DOHH2 (cell line): ENCODE data around the gene RIPK4.

Experiments used
- H3F3A ChIP-seq: fragments of 200-600 bp; sonication (generic), shearing (Covaris generic); 2 replicates; pipeline ENCODE4 v1.6.0; 2016; ENCODE audit warnings: antibody characterized with exemption, mild to moderate bottlenecking; ENCODE audit not compliant: control insufficient read depth, insufficient read depth
- H3K27ac ChIP-seq: fragments of 200-600 bp; sonication (generic); 2 replicates; pipeline ENCODE4 v1.5.1; 2014; ENCODE audit warnings: low read depth, mild to moderate bottlenecking, low read length, moderate library complexity
- H3K27me3 ChIP-seq: fragments of 200-600 bp; sonication (generic); 2 replicates; pipeline ENCODE4 v1.6.1; 2014; ENCODE audit warnings: mild to moderate bottlenecking, low read length, mixed read lengths; ENCODE audit not compliant: control insufficient read depth
- H3K36me3 ChIP-seq: fragments of 200-600 bp; sonication (generic); 2 replicates; pipeline ENCODE4 v1.6.1; 2014; ENCODE audit warnings: mild to moderate bottlenecking, low read length, moderate library complexity, mixed read lengths; ENCODE audit not compliant: control insufficient read depth
- H3K4me1 ChIP-seq: fragments of 200-600 bp; sonication (generic); 2 replicates; pipeline ENCODE4 v1.6.1; 2014; ENCODE audit warnings: mild to moderate bottlenecking, low read length, mixed read lengths; ENCODE audit not compliant: control insufficient read depth
- H3K4me2 ChIP-seq: fragments of 200-600 bp; sonication (generic); 2 replicates; pipeline ENCODE4 v1.6.0; 2014; ENCODE audit warnings: mild to moderate bottlenecking, low read length, moderate library complexity
- H3K4me3 ChIP-seq: fragments of 200-600 bp; sonication (generic); 2 replicates; pipeline ENCODE4 v1.5.1; 2014; ENCODE audit warnings: mild to moderate bottlenecking, low read length, mixed read lengths
- H3K79me2 ChIP-seq: fragments of 200-600 bp; sonication (generic); 2 replicates; pipeline ENCODE4 v1.6.1; 2014; ENCODE audit warnings: mild to moderate bottlenecking, low read length, mixed read lengths; ENCODE audit not compliant: control insufficient read depth
- H3K9me2 ChIP-seq: fragments of 200-600 bp; sonication (generic); replicated peaks from 2 replicates; pipeline ENCODE4 v1.6.1; 2014; ENCODE audit warnings: mild to moderate bottlenecking, low read length, mixed read lengths; ENCODE audit not compliant: control insufficient read depth
- H3K9me3 ChIP-seq: fragments of 200-600 bp; sonication (generic); 2 replicates; pipeline ENCODE4 v1.6.1; 2014; ENCODE audit warnings: antibody characterized with exemption, low read length, mixed read lengths; ENCODE audit not compliant: control insufficient read depth, insufficient read depth
- H4K20me1 ChIP-seq: fragments of 200-600 bp; sonication (generic); 2 replicates; pipeline ENCODE4 v1.6.0; 2014; ENCODE audit warnings: low read depth, mild to moderate bottlenecking, antibody characterized with exemption, low read length, moderate library complexity; ENCODE audit not compliant: control insufficient read depth, insufficient read depth
- CTCF ChIP-seq: fragments of 200-600 bp; sonication (generic); IDR thresholded peaks from one replicate; pipeline ENCODE4 v1.5.1; 2014; ENCODE audit warnings: antibody characterized with exemption, mild to moderate bottlenecking, low read depth, low read length; ENCODE audit not compliant: poor library complexity, severe bottlenecking
- EZH2phosphoT487 ChIP-seq: fragments of 200-600 bp; sonication (generic); IDR thresholded peaks from 2 replicates; pipeline ENCODE4 v1.6.1; 2017; ENCODE audit warnings: borderline replicate concordance, mild to moderate bottlenecking, antibody characterized with exemption, low read length, moderate library complexity, mixed read lengths

Gene RIPK4

DNA sequence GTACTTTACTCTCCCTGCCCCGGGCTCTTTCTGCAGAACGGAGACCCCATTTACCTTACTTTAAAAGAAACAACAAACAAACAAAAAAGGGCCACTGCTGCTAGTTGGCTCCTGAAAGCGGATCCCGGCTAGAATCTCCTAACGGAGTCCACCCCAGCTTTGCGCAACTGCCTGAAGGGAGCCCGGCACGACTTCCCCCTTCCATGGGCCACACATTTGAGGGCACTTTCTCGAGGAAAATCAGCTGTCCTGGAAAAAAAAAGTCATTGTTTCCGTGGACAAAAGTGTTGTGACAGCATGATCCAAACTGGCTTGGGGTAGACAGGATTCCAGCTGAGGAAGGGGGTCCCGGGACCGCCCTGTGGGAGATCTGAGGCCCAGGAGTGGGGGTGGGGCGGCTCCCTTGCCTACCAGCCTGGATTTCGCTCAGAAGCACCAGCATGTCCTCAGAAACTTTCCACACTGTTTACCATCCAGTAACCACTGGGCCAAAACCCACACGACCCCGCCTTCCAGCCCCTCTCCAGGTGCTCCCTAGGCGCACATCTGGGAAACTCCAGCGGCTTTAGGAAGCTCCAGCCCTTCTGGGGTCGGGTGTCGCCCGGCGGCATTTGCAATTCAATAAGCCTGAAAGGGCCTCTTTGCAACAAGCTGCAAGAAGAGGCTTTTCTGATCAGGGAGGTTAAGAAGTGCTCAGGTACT is 4.8 kb downstream of the RIPK4 start:
- H3K4me1 ChIP-seq, result no peaks in the 10 kb centered on the region
- H4K20me1 ChIP-seq, result no peaks in the 10 kb centered on the region
- H3K79me2 ChIP-seq, result no peaks in the 10 kb centered on the region
- H3K27me3 ChIP-seq, result peaks cover 22% of the 10 kb centered on the region
- no peaks in the 10 kb centered on the region for H3F3A ChIP-seq
- H3K36me3 ChIP-seq, result no peaks in the 10 kb centered on the region
- no peak overlapping the region for H3K4me2 ChIP-seq
- H3K4me3 ChIP-seq, result no peak overlapping the region
- TF ChIP-seq CTCF (no peak), EZH2phosphoT487 (no peak)
- no peak overlapping the region for H3K27ac ChIP-seq
- H3K9me2 ChIP-seq, result no peaks in the 10 kb centered on the region
- H3K9me3 ChIP-seq, result no peaks in the 10 kb centered on the region

DNA sequence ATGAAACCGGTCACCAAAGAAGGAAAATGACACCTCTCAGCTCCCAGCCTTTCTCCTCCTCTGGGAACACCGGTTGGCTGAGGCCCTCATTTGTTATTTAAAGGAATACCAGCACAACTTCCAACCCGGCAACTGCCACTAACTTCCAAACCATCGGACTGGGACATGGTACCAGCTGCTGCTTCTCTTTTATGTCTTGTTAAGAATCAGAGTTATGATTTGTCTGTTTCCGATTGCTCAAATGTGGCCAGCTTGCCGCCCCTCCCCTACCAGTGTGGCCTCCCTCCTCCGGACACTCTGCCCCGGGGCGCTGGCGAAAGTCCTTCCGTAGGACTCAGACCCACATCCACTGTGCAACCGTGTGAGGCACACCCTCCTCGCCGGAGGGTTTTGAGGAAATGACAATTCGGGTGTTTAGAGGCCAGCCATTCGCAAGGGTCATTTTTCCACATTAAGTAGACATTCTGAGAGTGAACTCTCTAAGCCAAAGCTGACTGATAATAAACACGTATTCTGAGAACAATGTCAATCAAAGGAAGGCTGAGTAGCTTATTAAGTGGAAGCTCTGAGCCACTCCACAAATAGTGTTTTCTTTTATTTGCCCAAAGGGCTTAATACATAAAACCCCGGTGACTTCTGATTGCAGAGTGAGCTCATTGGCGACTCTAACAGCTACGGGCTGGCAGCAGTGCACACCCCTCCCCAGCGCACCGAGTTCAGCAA is 5.5 kb downstream of the RIPK4 start:
- Histone ChIP-seq H3K4me2 (no peak overlapping the region), H3K36me3 (no peaks in the 10 kb centered on the region), H3K4me3 (no peak overlapping the region), H3K79me2 (no peaks in the 10 kb centered on the region), H3K9me3 (no peaks in the 10 kb centered on the region), H3K27me3 (peaks cover 22% of the 10 kb centered on the region), H3K9me2 (no peaks in the 10 kb centered on the region), H3K27ac (no peak overlapping the region), H4K20me1 (no peaks in the 10 kb centered on the region), H3K4me1 (no peaks in the 10 kb centered on the region), H3F3A (no peaks in the 10 kb centered on the region)
- TF ChIP-seq CTCF (no peak), EZH2phosphoT487 (no peak)

DNA sequence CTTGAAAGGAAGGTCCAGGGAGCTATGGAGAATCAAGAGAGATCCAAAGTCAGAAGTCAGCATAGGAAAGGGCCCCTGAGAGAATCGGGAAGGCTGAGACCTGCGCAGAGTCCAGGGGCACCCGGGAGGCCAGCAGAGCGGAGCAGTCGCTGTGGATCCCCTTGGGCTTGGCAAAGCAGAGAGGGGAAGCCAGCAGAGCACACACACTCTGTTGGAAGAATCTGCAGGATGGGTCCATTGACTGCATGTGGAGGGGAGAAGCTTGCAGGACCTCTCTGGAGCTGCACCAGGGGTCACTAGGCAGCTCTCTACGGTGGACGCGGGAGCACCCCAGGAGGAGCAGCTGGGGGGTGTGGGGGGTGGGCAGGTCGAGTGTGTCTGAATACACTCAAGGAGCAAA is 6.4 kb downstream of the RIPK4 start:
- Histone ChIP-seq H4K20me1 (no peaks in the 10 kb centered on the region), H3K4me1 (no peaks in the 10 kb centered on the region), H3F3A (no peaks in the 10 kb centered on the region), H3K9me2 (no peaks in the 10 kb centered on the region), H3K4me2 (no peak overlapping the region), H3K27ac (no peak overlapping the region), H3K36me3 (no peaks in the 10 kb centered on the region), H3K79me2 (no peaks in the 10 kb centered on the region), H3K9me3 (no peaks in the 10 kb centered on the region), H3K27me3 (peaks cover 22% of the 10 kb centered on the region), H3K4me3 (no peak overlapping the region)
- TF ChIP-seq CTCF (no peak), EZH2phosphoT487 (no peak)
